ENCODE results near the gene MEIS2. TPM values are rescaled to one million over a fixed set of nuclear protein-coding genes. Genes with fewer than 3 reads are reported as not detected.

The MEIS2 gene
- total RNA-seq, 1 donor from 2014 or later = 6.0 TPM

GRCh38 chr15:37134699-37135131 is 34.4 kb upstream of the MEIS2 start:
- Mint-ChIP-seq H3K9me3 (ENCODE audit: unreplicated experiment) (no peaks in the 10 kb centered on the region), H3K4me3 (ENCODE audit: unreplicated experiment) (no peak overlapping the region), H3K36me3 (ENCODE audit: unreplicated experiment) (no peaks in the 10 kb centered on the region), H3K27ac (ENCODE audit: unreplicated experiment) (no peak overlapping the region), H3K27me3 (ENCODE audit: unreplicated experiment) (no peaks in the 10 kb centered on the region), H3K4me1 (ENCODE audit: low read depth, unreplicated experiment) (no peaks in the 10 kb centered on the region)
- TF ChIP-seq CTCF (IDR thresholded peaks at IDR 0.05; ENCODE audit: partially characterized antibody, unreplicated experiment) = peak; percentile 54
- no peak for DNase-seq

DNA sequence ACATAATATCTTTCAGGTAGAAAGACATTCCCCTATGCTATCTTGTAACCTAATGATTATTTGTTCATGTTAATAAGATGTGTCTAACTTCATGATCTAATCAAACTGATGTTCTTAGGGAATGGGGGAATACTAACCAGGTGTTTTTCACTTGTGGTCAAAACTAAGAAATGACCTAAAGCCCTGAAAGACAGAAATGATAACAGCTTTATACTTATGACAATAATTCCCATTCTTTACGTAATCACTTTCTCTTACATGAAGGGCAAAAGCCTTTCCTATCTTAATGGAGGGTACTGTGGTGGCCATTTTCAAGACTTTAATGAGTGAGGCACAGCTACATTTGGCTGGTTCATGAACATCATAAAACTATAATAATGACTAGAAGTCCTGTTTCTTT is 33.9 kb upstream of the MEIS2 start:
- H3K9me3 Mint-ChIP-seq (ENCODE audit: unreplicated experiment) = no peaks in the 10 kb centered on the region
- H3K27ac Mint-ChIP-seq (ENCODE audit: unreplicated experiment) = no peak overlapping the region
- DNase-seq = no peak
- no peak overlapping the region for H3K4me3 Mint-ChIP-seq (ENCODE audit: unreplicated experiment)
- no peaks in the 10 kb centered on the region for H3K27me3 Mint-ChIP-seq (ENCODE audit: unreplicated experiment)
- H3K36me3 Mint-ChIP-seq (ENCODE audit: unreplicated experiment) = no peaks in the 10 kb centered on the region
- TF ChIP-seq CTCF (IDR thresholded peaks at IDR 0.05; ENCODE audit: partially characterized antibody, unreplicated experiment) = no peak
- no peaks in the 10 kb centered on the region for H3K4me1 Mint-ChIP-seq (ENCODE audit: low read depth, unreplicated experiment)

DNA sequence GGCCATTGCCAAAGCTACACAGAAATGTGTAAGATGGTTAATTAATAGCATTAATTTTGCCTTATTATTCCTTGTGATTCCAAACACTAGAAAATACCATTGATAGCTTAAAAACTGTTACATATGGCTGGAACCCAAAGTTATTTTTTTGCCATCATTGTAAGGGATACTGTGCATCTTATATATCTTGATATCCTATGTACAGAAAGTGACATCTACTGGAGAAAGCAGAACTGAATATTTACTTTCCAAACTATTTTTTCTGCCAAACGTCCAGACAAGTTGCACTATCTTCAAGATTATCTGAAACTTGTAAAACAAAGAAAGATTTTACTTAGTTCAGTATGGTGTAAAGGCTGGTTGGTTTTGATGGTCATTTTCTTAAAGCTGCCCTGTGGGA is 33.3 kb upstream of the MEIS2 start:
- H3K36me3 Mint-ChIP-seq (ENCODE audit: unreplicated experiment) = no peaks in the 10 kb centered on the region
- no peak for DNase-seq
- H3K27ac Mint-ChIP-seq (ENCODE audit: unreplicated experiment) = no peak overlapping the region
- no peak overlapping the region for H3K4me3 Mint-ChIP-seq (ENCODE audit: unreplicated experiment)
- no peaks in the 10 kb centered on the region for H3K9me3 Mint-ChIP-seq (ENCODE audit: unreplicated experiment)
- no peaks in the 10 kb centered on the region for H3K4me1 Mint-ChIP-seq (ENCODE audit: low read depth, unreplicated experiment)
- no peaks in the 10 kb centered on the region for H3K27me3 Mint-ChIP-seq (ENCODE audit: unreplicated experiment)
- no peak for TF ChIP-seq CTCF (IDR thresholded peaks at IDR 0.05; ENCODE audit: partially characterized antibody, unreplicated experiment)

- no peaks in the 10 kb centered on the region for H3K36me3 Mint-ChIP-seq (ENCODE audit: unreplicated experiment)
- no peak for DNase-seq
- H3K9me3 Mint-ChIP-seq (ENCODE audit: unreplicated experiment) = no peaks in the 10 kb centered on the region
- no peaks in the 10 kb centered on the region for H3K4me1 Mint-ChIP-seq (ENCODE audit: low read depth, unreplicated experiment)
- no peaks in the 10 kb centered on the region for H3K27me3 Mint-ChIP-seq (ENCODE audit: unreplicated experiment)
- no peak overlapping the region for H3K27ac Mint-ChIP-seq (ENCODE audit: unreplicated experiment)
- no peak for TF ChIP-seq CTCF (IDR thresholded peaks at IDR 0.05; ENCODE audit: partially characterized antibody, unreplicated experiment)
- no peak overlapping the region for H3K4me3 Mint-ChIP-seq (ENCODE audit: unreplicated experiment)
Measured at GRCh38 chr15:37132826-37133417, 32.6 kb upstream of the MEIS2 start.

DNA sequence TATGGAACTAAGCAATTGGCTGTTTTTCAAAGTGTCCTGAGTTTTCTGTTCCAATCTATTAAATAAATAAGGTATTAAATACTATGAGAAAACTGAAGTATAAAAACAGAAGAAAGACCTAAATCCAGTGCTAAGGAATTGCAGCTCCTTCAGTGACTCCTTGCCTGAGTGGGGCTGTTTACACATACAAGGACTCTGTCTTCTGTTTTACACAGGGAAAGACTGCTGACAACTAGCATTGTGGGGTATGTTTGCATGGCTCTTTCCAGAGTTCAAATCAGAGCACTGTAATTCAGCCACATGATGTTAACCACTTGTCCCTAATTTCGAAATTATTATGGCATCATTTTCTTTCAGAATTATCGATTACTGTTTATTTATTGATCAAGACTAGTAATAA is 31.3 kb upstream of the MEIS2 start:
- Mint-ChIP-seq H3K27me3 (ENCODE audit: unreplicated experiment) (no peaks in the 10 kb centered on the region), H3K9me3 (ENCODE audit: unreplicated experiment) (no peaks in the 10 kb centered on the region), H3K27ac (ENCODE audit: unreplicated experiment) (no peak overlapping the region), H3K4me3 (ENCODE audit: unreplicated experiment) (no peak overlapping the region), H3K36me3 (ENCODE audit: unreplicated experiment) (no peaks in the 10 kb centered on the region), H3K4me1 (ENCODE audit: low read depth, unreplicated experiment) (no peaks in the 10 kb centered on the region)
- TF ChIP-seq CTCF (IDR thresholded peaks at IDR 0.05; ENCODE audit: partially characterized antibody, unreplicated experiment) = no peak
- DNase-seq = no peak
